ENCODE data around the gene NOP14.
A peak's percentile ranks its signal among the peaks of the same experiment; 100 is the strongest.

NOP14 gene

DNA sequence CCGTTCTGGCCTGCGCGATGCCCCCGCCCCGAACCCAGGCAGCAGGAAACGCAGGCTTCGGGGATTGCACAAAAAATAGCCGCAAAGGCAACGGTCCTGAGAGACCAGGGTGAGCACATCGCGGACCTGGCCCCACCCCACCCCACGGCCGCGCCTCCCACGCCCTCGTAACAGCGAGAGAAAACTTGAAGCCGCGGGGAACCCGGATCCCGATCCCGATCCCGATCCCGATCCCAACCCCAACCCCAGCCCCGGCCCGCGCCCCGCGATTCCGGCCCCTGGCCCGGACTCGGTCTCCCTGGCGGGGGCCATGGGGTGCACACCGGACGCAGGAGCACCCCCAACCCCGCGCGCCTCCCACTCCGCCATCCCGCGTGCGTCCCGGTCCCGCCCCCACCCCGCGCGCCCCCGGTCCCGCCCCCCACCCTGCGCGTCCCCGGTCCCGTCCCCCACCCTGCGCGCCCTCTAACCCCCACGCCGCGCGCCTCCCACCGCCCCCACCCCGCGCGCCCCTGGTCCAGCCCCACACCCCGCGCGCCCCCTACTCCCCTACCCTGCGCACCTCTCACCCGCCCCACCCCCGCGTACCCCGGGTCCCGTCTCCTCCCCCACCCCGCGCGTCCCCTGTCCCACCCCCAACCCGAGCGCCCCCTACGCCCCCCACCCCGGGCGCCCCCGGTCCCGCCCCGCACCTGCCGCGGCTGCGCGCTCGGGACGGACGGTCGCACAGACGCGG, 29.0 kb downstream of the NOP14 start:
- Histone ChIP-seq H3K27ac (peak overlapping the region; percentile 57), H3K36me3 (replicated peaks) (peaks cover 46% of the 10 kb centered on the region), H3K4me3 (ENCODE audit: low read depth, low read length) (peak overlapping the region; percentile 85), H3K27me3 (replicated peaks) (no peaks in the 10 kb centered on the region)
- in situ Hi-C loops (cut with HindIII; ENCODE audit: low pct_ligation_motif_present, low sequenced_read_pairs) = no loop called here
- DNase-seq = peak; percentile 38
- TF ChIP-seq, protein P1, sequence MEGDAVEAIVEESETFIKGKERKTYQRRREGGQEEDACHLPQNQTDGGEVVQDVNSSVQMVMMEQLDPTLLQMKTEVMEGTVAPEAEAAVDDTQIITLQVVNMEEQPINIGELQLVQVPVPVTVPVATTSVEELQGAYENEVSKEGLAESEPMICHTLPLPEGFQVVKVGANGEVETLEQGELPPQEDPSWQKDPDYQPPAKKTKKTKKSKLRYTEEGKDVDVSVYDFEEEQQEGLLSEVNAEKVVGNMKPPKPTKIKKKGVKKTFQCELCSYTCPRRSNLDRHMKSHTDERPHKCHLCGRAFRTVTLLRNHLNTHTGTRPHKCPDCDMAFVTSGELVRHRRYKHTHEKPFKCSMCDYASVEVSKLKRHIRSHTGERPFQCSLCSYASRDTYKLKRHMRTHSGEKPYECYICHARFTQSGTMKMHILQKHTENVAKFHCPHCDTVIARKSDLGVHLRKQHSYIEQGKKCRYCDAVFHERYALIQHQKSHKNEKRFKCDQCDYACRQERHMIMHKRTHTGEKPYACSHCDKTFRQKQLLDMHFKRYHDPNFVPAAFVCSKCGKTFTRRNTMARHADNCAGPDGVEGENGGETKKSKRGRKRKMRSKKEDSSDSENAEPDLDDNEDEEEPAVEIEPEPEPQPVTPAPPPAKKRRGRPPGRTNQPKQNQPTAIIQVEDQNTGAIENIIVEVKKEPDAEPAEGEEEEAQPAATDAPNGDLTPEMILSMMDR (IDR thresholded peaks at IDR 0.05; ENCODE audit: low read depth, low read length, missing control alignments) = no peak

- TF ChIP-seq, protein P1 (IDR thresholded peaks at IDR 0.05; ENCODE audit: low read depth, low read length, missing control alignments) = peak; percentile 5
- in situ Hi-C loops (cut with HindIII; ENCODE audit: low pct_ligation_motif_present, low sequenced_read_pairs) = no loop called here
- peak overlapping the region; percentile 85 for H3K4me3 ChIP-seq (ENCODE audit: low read depth, low read length)
- H3K36me3 ChIP-seq (replicated peaks) = peaks cover 46% of the 10 kb centered on the region
- DNase-seq = no peak
- H3K27ac ChIP-seq = peak overlapping the region; percentile 57
- no peaks in the 10 kb centered on the region for H3K27me3 ChIP-seq (replicated peaks)
Observed at GRCh38 chr4:2933566-2934076, 29.6 kb downstream of the NOP14 start.

GRCh38 chr4:2932951-2933565, 30.1 kb downstream of the NOP14 start:
- H3K27ac ChIP-seq = no peak overlapping the region
- peaks cover 47% of the 10 kb centered on the region for H3K36me3 ChIP-seq (replicated peaks)
- in situ Hi-C loops (cut with HindIII; ENCODE audit: low pct_ligation_motif_present, low sequenced_read_pairs) = no loop called here
- H3K4me3 ChIP-seq (ENCODE audit: low read depth, low read length) = peak overlapping the region; percentile 85
- H3K27me3 ChIP-seq (replicated peaks) = no peaks in the 10 kb centered on the region
- TF ChIP-seq, protein P1 (IDR thresholded peaks at IDR 0.05; ENCODE audit: low read depth, low read length, missing control alignments) = no peak
- no peak for DNase-seq

GRCh38 chr4:2932321-2932950, 30.8 kb downstream of the NOP14 start:
- Histone ChIP-seq H3K4me3 (ENCODE audit: low read depth, low read length) (peak overlapping the region; percentile 1), H3K27me3 (replicated peaks) (no peaks in the 10 kb centered on the region), H3K36me3 (replicated peaks) (peaks cover 43% of the 10 kb centered on the region), H3K27ac (no peak overlapping the region)
- no peak for DNase-seq
- TF ChIP-seq, protein P1 (IDR thresholded peaks at IDR 0.05; ENCODE audit: low read depth, low read length, missing control alignments) = no peak
- in situ Hi-C loops (cut with HindIII; ENCODE audit: low pct_ligation_motif_present, low sequenced_read_pairs) = no loop called here

DNA sequence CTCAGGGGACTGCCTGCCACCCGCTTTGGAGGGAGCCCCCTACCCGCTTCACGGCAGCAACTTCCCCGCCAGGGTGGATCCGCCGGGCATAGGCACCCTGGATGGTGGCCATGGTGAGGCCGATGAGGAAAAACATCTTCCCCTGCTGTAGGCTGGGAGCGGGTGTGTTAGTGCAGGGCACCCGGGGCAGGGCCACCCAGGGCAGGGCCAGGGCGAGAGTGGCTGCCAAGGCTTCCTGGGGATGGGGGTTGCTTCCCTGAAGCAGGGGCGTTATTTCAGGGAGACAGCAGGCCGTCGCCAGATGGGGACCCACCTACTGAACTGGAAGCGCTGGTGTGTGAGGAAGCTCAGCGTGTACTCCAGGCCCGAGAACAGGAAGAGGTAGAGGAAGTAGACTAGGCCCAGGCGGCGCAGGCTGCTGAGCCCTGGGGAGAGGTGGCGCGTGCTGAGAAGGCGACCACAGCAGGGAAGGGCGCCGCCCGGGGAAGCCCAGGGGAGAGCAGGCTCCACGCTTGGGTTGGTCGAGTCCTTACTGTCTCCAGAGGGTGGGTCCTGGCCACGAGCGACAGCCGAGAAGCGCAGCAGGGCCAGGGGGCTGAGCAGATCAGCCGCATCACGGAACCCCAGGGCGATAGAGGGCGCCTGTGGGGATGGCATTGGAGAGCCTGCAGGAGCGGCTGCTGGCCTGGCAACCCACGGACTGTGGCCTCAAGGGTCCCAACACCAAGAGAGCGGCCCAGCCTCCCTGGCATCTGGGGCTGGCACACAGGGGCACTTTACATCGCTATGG, 31.5 kb downstream of the NOP14 start:
- Histone ChIP-seq H3K27ac (no peak overlapping the region), H3K27me3 (replicated peaks) (no peaks in the 10 kb centered on the region), H3K4me3 (ENCODE audit: low read depth, low read length) (no peak overlapping the region), H3K36me3 (replicated peaks) (peaks cover 48% of the 10 kb centered on the region)
- in situ Hi-C loops (cut with HindIII; ENCODE audit: low pct_ligation_motif_present, low sequenced_read_pairs) = no loop called here
- TF ChIP-seq, protein P1 (IDR thresholded peaks at IDR 0.05; ENCODE audit: low read depth, low read length, missing control alignments) = no peak
- no peak for DNase-seq
